Measurements from ENCODE around the gene ARGLU1. TPM values are rescaled to one million over a fixed set of nuclear protein-coding genes. Genes with fewer than 3 reads are reported as not detected.
A peak's percentile ranks its signal among the peaks of the same experiment; 100 is the strongest.

ARGLU1 gene, protein sequence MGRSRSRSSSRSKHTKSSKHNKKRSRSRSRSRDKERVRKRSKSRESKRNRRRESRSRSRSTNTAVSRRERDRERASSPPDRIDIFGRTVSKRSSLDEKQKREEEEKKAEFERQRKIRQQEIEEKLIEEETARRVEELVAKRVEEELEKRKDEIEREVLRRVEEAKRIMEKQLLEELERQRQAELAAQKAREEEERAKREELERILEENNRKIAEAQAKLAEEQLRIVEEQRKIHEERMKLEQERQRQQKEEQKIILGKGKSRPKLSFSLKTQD
- total RNA-seq (2021) (66.5 and 73.8 TPM in 2 replicates), Bru-seq, nascent RNA (percentile 98 among the genes with signal in this experiment), BruChase-seq, experiment 1, labeled RNA remaining after a 2-hour chase (percentile 98 among the genes with signal in this experiment), BruChase-seq, experiment 2, labeled RNA remaining after a 6-hour chase (percentile 96 among the genes with signal in this experiment)
- long read RNA-seq, full-length matches to known transcripts: 170 of 184 reads
- long read RNA-seq, partial matches to known transcripts: 9 of 184 reads
- long read RNA-seq, other reads (novel, unspliced or antisense): 5 of 184 reads

DNA sequence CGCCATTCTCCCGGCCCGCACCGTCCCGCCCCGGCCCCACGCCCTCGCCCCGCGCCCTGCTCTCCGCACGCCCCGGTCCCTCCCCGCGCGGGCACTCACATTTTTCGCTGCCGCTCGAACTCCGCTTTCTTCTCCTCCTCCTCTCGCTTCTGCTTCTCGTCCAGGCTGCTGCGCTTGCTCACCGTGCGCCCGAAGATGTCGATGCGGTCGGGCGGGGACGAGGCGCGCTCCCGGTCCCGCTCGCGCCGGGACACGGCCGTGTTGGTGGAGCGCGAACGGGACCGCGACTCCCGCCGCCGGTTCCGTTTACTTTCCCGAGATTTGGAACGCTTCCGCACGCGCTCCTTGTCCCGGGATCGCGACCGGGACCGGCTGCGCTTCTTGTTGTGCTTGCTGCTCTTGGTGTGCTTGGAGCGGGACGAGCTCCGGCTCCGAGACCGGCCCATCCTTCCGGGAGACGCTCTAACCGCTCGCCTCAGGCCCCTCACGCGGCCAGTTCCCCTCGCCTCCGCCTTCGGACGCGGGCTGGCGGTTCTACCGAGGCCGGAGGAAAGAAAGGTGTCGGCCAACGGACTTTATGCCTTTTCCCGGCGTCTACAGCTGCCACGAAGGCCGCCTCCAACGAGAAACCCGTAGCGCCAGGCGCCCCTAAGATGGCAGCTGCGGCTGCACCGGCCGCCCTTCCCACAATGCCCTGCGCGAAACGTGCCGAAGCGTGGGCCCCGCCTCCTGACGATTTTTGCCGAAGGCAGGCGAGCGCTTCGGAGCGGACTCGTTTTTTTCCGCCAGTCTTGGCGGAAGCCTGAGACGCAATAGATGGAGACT, at the start of gene ARGLU1:
ARGLU1 (minus strand) TSS at position 664 of the 825 bp plus-strand sequence; CDS start at position 446, 218 bp downstream.
- TF ChIP-seq, protein P1, sequence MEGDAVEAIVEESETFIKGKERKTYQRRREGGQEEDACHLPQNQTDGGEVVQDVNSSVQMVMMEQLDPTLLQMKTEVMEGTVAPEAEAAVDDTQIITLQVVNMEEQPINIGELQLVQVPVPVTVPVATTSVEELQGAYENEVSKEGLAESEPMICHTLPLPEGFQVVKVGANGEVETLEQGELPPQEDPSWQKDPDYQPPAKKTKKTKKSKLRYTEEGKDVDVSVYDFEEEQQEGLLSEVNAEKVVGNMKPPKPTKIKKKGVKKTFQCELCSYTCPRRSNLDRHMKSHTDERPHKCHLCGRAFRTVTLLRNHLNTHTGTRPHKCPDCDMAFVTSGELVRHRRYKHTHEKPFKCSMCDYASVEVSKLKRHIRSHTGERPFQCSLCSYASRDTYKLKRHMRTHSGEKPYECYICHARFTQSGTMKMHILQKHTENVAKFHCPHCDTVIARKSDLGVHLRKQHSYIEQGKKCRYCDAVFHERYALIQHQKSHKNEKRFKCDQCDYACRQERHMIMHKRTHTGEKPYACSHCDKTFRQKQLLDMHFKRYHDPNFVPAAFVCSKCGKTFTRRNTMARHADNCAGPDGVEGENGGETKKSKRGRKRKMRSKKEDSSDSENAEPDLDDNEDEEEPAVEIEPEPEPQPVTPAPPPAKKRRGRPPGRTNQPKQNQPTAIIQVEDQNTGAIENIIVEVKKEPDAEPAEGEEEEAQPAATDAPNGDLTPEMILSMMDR (conservative IDR thresholded peaks at IDR 0.05; ENCODE audit: low read depth, low read length): no peak
- TF ChIP-seq EZH2 (IDR thresholded peaks at IDR 0.05; ENCODE audit: borderline replicate concordance, low read depth, low read length, poor library complexity, severe bottlenecking): no peak
- Histone ChIP-seq H3K4me3 (ENCODE audit: low read depth, low read length, poor library complexity, severe bottlenecking) (peak within 1 kb of the TSS; percentile 88), H3K27me3 (replicated peaks; ENCODE audit: insufficient read depth, low read depth, low read length, poor library complexity) (no peaks in the 10 kb centered on the region), H3K9me3 (ENCODE audit: low read depth, low read length, poor library complexity, severe bottlenecking) (no peaks in the 10 kb centered on the region), H3K4me1 (ENCODE audit: insufficient read depth, low read length, poor library complexity, severe bottlenecking) (peaks cover 28% of the 10 kb centered on the region), H3K27ac (ENCODE audit: low read depth, low read length, poor library complexity, severe bottlenecking) (peak within 1 kb of the TSS; percentile 95), H3K36me3 (ENCODE audit: insufficient read depth, low read length, poor library complexity, severe bottlenecking) (no peaks in the 10 kb centered on the region)
- ChIA-PET POLR2A (ENCODE audit: low non-redundant PET) (no interaction called here), CTCF (interaction anchor here (1.0 kb wide), 1 partner anchor 31 kb away, joined by 3 read pairs; no protein-coding TSS in a partner anchor)
- no TSS peak for BruUV-seq (replicated peaks)
- intact Hi-C loops (cut with micrococcal nuclease; ENCODE audit: unreplicated experiment): no loop called here
- DNase-seq (ENCODE audit: low spot score): peak; percentile 95

DNA sequence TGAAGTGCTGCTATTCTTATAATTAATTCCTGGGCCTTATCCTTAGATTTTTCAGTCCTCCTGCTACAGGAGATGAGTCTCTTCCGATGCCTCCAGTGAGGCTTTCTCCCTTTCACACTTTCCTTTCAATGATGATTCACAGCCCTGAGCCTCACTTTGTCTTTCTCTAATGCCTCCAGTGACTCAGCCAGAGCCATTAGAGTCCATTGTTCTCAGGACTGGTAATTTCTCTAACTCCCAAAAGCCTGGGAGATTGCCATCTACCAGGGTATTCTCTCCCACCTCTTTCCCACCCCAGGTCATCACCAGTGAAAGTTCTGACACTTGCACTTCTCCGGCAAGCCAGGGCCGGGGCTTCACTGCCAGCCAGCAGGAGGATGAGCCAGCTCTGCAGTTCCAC, 49.6 kb upstream of the ARGLU1 start:
- H3K27ac ChIP-seq (ENCODE audit: low read depth, low read length, poor library complexity, severe bottlenecking): no peak overlapping the region
- no TSS peak for BruUV-seq (replicated peaks)
- CTCF ChIA-PET: no interaction called here
- no peak for TF ChIP-seq EZH2 (IDR thresholded peaks at IDR 0.05; ENCODE audit: borderline replicate concordance, low read depth, low read length, poor library complexity, severe bottlenecking)
- TF ChIP-seq, protein P1 (conservative IDR thresholded peaks at IDR 0.05; ENCODE audit: low read depth, low read length): no peak
- intact Hi-C loops (cut with micrococcal nuclease; ENCODE audit: unreplicated experiment): no loop called here
- H3K4me3 ChIP-seq (ENCODE audit: low read depth, low read length, poor library complexity, severe bottlenecking): no peak overlapping the region
- POLR2A ChIA-PET (ENCODE audit: low non-redundant PET): no interaction called here
- peak; percentile 78 for DNase-seq (ENCODE audit: low spot score)
- H3K27me3 ChIP-seq (replicated peaks; ENCODE audit: insufficient read depth, low read depth, low read length, poor library complexity): peaks cover 23% of the 10 kb centered on the region
- no peaks in the 10 kb centered on the region for H3K9me3 ChIP-seq (ENCODE audit: low read depth, low read length, poor library complexity, severe bottlenecking)
- H3K36me3 ChIP-seq (ENCODE audit: insufficient read depth, low read length, poor library complexity, severe bottlenecking): no peaks in the 10 kb centered on the region
- no peaks in the 10 kb centered on the region for H3K4me1 ChIP-seq (ENCODE audit: insufficient read depth, low read length, poor library complexity, severe bottlenecking)

DNA sequence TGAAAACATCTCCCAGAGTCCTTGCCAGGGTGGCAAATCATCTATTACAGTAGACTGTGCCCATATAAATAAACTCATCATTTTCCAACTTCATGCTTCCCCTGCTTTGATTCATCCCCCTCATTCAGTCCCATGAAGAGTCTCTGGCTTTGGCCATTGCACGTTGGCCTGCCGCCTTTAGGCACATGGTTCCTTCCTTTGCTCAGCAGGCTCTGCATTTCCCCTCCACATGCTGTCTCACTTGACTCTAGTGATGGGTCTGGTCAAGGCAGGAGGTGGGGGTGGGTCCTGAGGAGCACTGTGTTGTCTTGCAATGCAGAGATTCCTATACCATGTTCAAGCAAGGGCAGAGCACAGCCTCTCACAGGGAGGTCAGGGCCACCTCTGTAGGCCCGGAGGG, 48.8 kb upstream of the ARGLU1 start:
- TF ChIP-seq EZH2 (IDR thresholded peaks at IDR 0.05; ENCODE audit: borderline replicate concordance, low read depth, low read length, poor library complexity, severe bottlenecking): no peak
- TF ChIP-seq, protein P1 (conservative IDR thresholded peaks at IDR 0.05; ENCODE audit: low read depth, low read length): no peak
- Histone ChIP-seq H3K27ac (ENCODE audit: low read depth, low read length, poor library complexity, severe bottlenecking) (no peak overlapping the region), H3K27me3 (replicated peaks; ENCODE audit: insufficient read depth, low read depth, low read length, poor library complexity) (peaks cover 15% of the 10 kb centered on the region), H3K36me3 (ENCODE audit: insufficient read depth, low read length, poor library complexity, severe bottlenecking) (no peaks in the 10 kb centered on the region), H3K9me3 (ENCODE audit: low read depth, low read length, poor library complexity, severe bottlenecking) (no peaks in the 10 kb centered on the region), H3K4me1 (ENCODE audit: insufficient read depth, low read length, poor library complexity, severe bottlenecking) (no peaks in the 10 kb centered on the region), H3K4me3 (ENCODE audit: low read depth, low read length, poor library complexity, severe bottlenecking) (no peak overlapping the region)
- intact Hi-C loops (cut with micrococcal nuclease; ENCODE audit: unreplicated experiment): no loop called here
- ChIA-PET POLR2A (ENCODE audit: low non-redundant PET) (no interaction called here), CTCF (no interaction called here)
- BruUV-seq (replicated peaks): no TSS peak
- DNase-seq (ENCODE audit: low spot score): no peak
